Erythroblast (primary cell): ENCODE measurements around the gene GP2.

Experiments
- GATA1 ChIP-seq: IDR thresholded peaks from 2 replicates; pipeline ENCODE4 v1.6.1; 2011; ENCODE audit warnings: low read depth, mild to moderate bottlenecking, control low read depth, low read length, moderate library complexity
- POLR2A ChIP-seq: IDR thresholded peaks from 2 replicates; pipeline ENCODE4 v1.6.1; 2011; ENCODE audit warnings: mild to moderate bottlenecking, low read length

DNA sequence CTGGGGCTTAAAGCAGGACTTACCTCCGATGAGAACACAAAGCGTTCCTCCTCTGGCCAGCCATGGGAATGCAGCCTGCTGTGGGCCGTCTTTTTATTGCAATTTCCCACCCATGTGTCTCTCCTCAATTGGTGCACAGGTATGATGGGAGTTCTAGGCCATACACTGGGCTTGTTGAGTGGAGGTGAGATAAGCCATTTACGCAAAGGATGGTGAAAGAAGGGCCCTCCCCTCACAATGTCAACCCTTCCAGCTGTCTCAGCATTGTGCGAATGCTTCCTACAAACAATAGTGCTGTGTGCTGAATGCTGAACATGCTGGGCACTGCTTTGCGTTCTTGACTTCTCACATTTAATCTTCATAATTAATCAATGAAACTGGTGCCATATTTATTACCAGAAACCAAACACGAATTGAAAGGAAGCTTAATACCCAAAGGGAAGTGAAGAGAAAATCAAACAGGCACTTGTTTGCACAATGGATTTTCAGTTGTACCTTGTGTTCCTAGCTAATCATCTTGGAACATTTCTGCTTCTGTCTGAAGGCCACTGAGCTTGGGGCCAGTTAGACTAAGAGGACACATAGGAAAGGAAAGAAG lies at the start of gene GP2:
- TF ChIP-seq POLR2A, result no peak
- no peak for TF ChIP-seq GATA1
